K562 (cell line): ENCODE data around the gene NELL1. TPM values are rescaled to one million over a fixed set of nuclear protein-coding genes. Genes with fewer than 3 reads are reported as not detected.

Source experiments
- ATAC-seq: fragments of 200-7000 bp; cut with Tn5 transposase; 3 replicates; pipeline ENCODE4 v1.9.1; 2020; ENCODE audit warnings: moderate library complexity
- BruUV-seq: library from RNA; stranded (reverse); fragments of 400-500 nt; replicated peaks from 2 replicates; lab custom pipeline; 2021; lab: Mats Ljungman, UMichigan
- CTCF ChIA-PET: fragments of 300-600 bp; formaldehyde crosslinking; extraction: SDS; loops from one replicate; lab custom pipeline; 2021; ENCODE audit warnings: low intra/inter-chr PET ratio; lab: Yijun Ruan, JAX
- POLR2A ChIA-PET: fragments of 300-600, 350-650 bp; sonication (Branson Sonifier 250); formaldehyde crosslinking; extraction: SDS; loops from one replicate; lab custom pipeline; 2021; ENCODE audit warnings: antibody characterized with exemption, inconsistent platforms; lab: Yijun Ruan, JAX
- DNase-seq, 4 experiments: peaks; one replicate each; pipeline versions ENCODE4 v3.0.0 to v3.0.0-alpha.2; 2011 to 2018; ENCODE audit warnings: low spot score in 3 of 4, mixed read lengths in 3 of 4; ENCODE audit errors: extremely low read depth in 1 of 4
- FAIRE-seq: peaks from 2 replicates; lab custom pipeline; 2011; peaks lifted over from hg19 to GRCh38; lab: Jason Lieb, UNC
- H2AFZ ChIP-seq: 2 replicates; pipeline ENCODE4 v1.6.0; 2011; ENCODE audit warnings: low read depth, low read length, control low read depth, inconsistent platforms
- H3K27ac ChIP-seq: fragments of 200-600 bp; 3 replicates; pipeline ENCODE4 v1.8.0; 2011; ENCODE audit warnings: low read depth, mild to moderate bottlenecking, control low read depth, inconsistent platforms, low read length, moderate library complexity, mixed read lengths; ENCODE audit errors: extremely low read depth
- H3K27me3 ChIP-seq, 2 experiments: fragments of 300-600 bp in 1 of 2; 2 replicates in 1 of 2; 3 replicates in 1 of 2; pipeline versions ENCODE4 v1.6.0 to v1.8.0; 2011; ENCODE audit warnings: inconsistent platforms in 2 of 2, low read length in 2 of 2, mild to moderate bottlenecking in 1 of 2, mixed read lengths in 1 of 2, moderate library complexity in 1 of 2; ENCODE audit not compliant: control insufficient read depth in 2 of 2, insufficient read depth in 2 of 2
- H3K36me3 ChIP-seq: fragments of 300-600 bp; 3 replicates; pipeline ENCODE4 v1.8.0; 2011; ENCODE audit warnings: mild to moderate bottlenecking, low read length, inconsistent platforms; ENCODE audit not compliant: control insufficient read depth, insufficient read depth
- H3K4me1 ChIP-seq, 2 experiments: fragments of 200-600 bp in 1 of 2; replicated peaks in 1 of 2; 2 replicates in 1 of 2; 3 replicates in 1 of 2; pipeline versions ENCODE4 v1.5.1 to v1.8.0; 2011; ENCODE audit warnings: inconsistent platforms in 2 of 2, low read length in 2 of 2, mild to moderate bottlenecking in 1 of 2, mixed read lengths in 1 of 2, moderate library complexity in 1 of 2; ENCODE audit not compliant: control insufficient read depth in 2 of 2, insufficient read depth in 2 of 2
- H3K4me2 ChIP-seq: 2 replicates; pipeline ENCODE4 v1.6.1; 2011; ENCODE audit warnings: low read length, control low read depth, inconsistent platforms, mixed read lengths; ENCODE audit not compliant: insufficient read depth
- H3K4me3 ChIP-seq: fragments of 200-600 bp; sonication (generic), shearing (Covaris generic); 2 replicates; pipeline ENCODE4 v1.5.1; 2016; ENCODE audit warnings: control low read depth, inconsistent platforms
- H3K79me2 ChIP-seq: fragments of 200-600 bp; 3 replicates; pipeline ENCODE4 v1.8.0; 2011; ENCODE audit warnings: low read length, inconsistent platforms; ENCODE audit not compliant: control insufficient read depth, insufficient read depth
- H3K9ac ChIP-seq, 2 experiments: 2 replicates each; pipeline versions ENCODE4 v1.6.0 to v1.6.1; 2011; ENCODE audit warnings: low read depth in 2 of 2, low read length in 2 of 2, control low read depth in 1 of 2, inconsistent platforms in 1 of 2, mild to moderate bottlenecking in 1 of 2, mixed read lengths in 1 of 2; ENCODE audit not compliant: insufficient read depth in 1 of 2
- H3K9me1 ChIP-seq: one replicate; pipeline ENCODE4 v1.6.0; 2011; ENCODE audit warnings: inconsistent platforms, mild to moderate bottlenecking, low read length, moderate library complexity; ENCODE audit not compliant: control insufficient read depth, insufficient read depth
- H3K9me3 ChIP-seq: replicated peaks from 2 replicates; pipeline ENCODE4 v1.5.1; 2011; ENCODE audit warnings: low read depth, low read length, inconsistent platforms; ENCODE audit not compliant: control insufficient read depth, insufficient read depth
- H4K20me1 ChIP-seq: replicated peaks from 2 replicates; pipeline ENCODE4 v1.6.1; 2011; ENCODE audit warnings: low read length, inconsistent platforms, mixed read lengths; ENCODE audit not compliant: control insufficient read depth, insufficient read depth
- ARID3A ChIP-seq: IDR thresholded peaks from 2 replicates; pipeline ENCODE4 v1.6.1; 2012; ENCODE audit warnings: low read depth, low read length, improper control_type of control experiment, borderline replicate concordance
- FOXP1 ChIP-seq: sonication (generic); formaldehyde crosslinking; IDR thresholded peaks from 2 replicates; pipeline ENCODE4 v1.8.0; 2022; ENCODE audit warnings: mild to moderate bottlenecking, missing genetic modification reagents
- MAX ChIP-seq: sonication (generic); formaldehyde crosslinking; IDR thresholded peaks from 2 replicates; pipeline ENCODE4 v1.9.0; 2022; ENCODE audit warnings: mild to moderate bottlenecking, missing genetic modification reagents
- NFE2L1 ChIP-seq: fragments of 450-650 bp; IDR thresholded peaks from 2 replicates; pipeline ENCODE4 v1.6.1; 2016; ENCODE audit warnings: missing genetic modification characterization, low read depth, mild to moderate bottlenecking, missing compliant biosample characterization, moderate library complexity, borderline replicate concordance
- POLR2A ChIP-seq: fragments of 450-650 bp; conservative IDR thresholded peaks from 2 replicates; pipeline ENCODE4 v1.6.1; 2016
- USF2 ChIP-seq: sonication (generic); formaldehyde crosslinking; IDR thresholded peaks from 2 replicates; pipeline ENCODE4 v1.5.0; 2020; ENCODE audit warnings: missing genetic modification reagents
- XRCC5 ChIP-seq: fragments of 200-400 bp; formaldehyde crosslinking; IDR thresholded peaks from 2 replicates; pipeline ENCODE4 v1.6.1; 2017; ENCODE audit warnings: low read depth, mild to moderate bottlenecking, low read length
- YBX1 ChIP-seq: fragments of 450-650 bp; IDR thresholded peaks from 2 replicates; pipeline ENCODE4 v1.7.1; 2016; ENCODE audit warnings: mild to moderate bottlenecking
- ZNF12 ChIP-seq: sonication (generic); formaldehyde crosslinking; IDR thresholded peaks from 2 replicates; pipeline ENCODE4 v1.4.0; 2020; ENCODE audit warnings: mild to moderate bottlenecking, missing genetic modification reagents
- ZNF133 ChIP-seq: fragments of 250-450 bp; sonication (Bioruptor Pico); IDR thresholded peaks from 2 replicates; pipeline ENCODE4 v1.4.0; 2020; ENCODE audit warnings: mild to moderate bottlenecking
- ZNF431 ChIP-seq: sonication (generic); formaldehyde crosslinking; IDR thresholded peaks from 2 replicates; pipeline ENCODE4 v1.8.0; 2022; ENCODE audit warnings: mild to moderate bottlenecking, missing genetic modification reagents
- ZNF785 ChIP-seq: fragments of 250-450 bp; sonication (Bioruptor Pico); IDR thresholded peaks from 2 replicates; pipeline ENCODE4 v1.4.0; 2020; ENCODE audit warnings: mild to moderate bottlenecking
- WGBS: fragments of 100-300 bp; shearing (Covaris generic); methylation state at CpG from one replicate; pipeline ENCODE4 v1.1.6; 2016; ENCODE audit warnings: low coverage, mixed read lengths; ENCODE audit not compliant: insufficient coverage; ENCODE audit errors: missing lambda C conversion rate; 5-methylcytosine and 5-hydroxymethylcytosine counted together
- in situ Hi-C: fragments of 300-500 bp; cut with MboI; formaldehyde crosslinking; loops from 4 replicates; pipeline ENCODE4 v1.15.0; 2018; ENCODE audit warnings: inconsistent platforms, mixed read lengths
- intact Hi-C: fragments of 100-400 bp; cut with micrococcal nuclease; formaldehyde crosslinking; loops from 2 replicates; pipeline ENCODE4 v1.14.2; 2022
- polyA plus RNA-seq, 8 experiments: library from polyadenylated mRNA; depleted of rRNA in 4 of 8; stranded (reverse) in 5 of 8; unstranded in 3 of 8; fragments of >200 nt; fragmentation: Nextera tagmentation in 2 of 8; fragmentation: Illumina TruSeq in 1 of 8; extraction: Ambion mirVana in 2 of 8; extraction: Trizol in 1 of 8; gene quantifications; 2 replicates each; pipeline versions ENCODE4 v1.2.1 to v1.2.3, GENCODE V29; 2011 to 2014; ENCODE audit warnings: inconsistent platforms in 1 of 8, missing spikeins in 1 of 8
- total RNA-seq, 7 experiments: library from RNA; depleted of rRNA in 6 of 7; stranded (reverse); fragments of >200 nt in 6 of 7; fragmentation: Illumina TruSeq in 2 of 7; extraction: Trizol in 2 of 7; gene quantifications; 2 replicates each; pipeline versions ENCODE4 v1.2.1 to v1.2.3, GENCODE V29; 2011 to 2021; ENCODE audit warnings: low replicate concordance in 1 of 7
- TF ChIP-seq, protein P1 (sequence below): conservative IDR thresholded peaks from 2 replicates; pipeline ENCODE4 v1.6.1; 2011; ENCODE audit warnings: low read depth, mild to moderate bottlenecking, low read length; ENCODE audit not compliant: control insufficient read depth
- TF ChIP-seq, protein P2 (sequence below): fragments of 250-450 bp; sonication (Bioruptor Pico); IDR thresholded peaks from 2 replicates; pipeline ENCODE4 v1.9.0; 2021; ENCODE audit warnings: mild to moderate bottlenecking

Gene NELL1
- total and polyA plus RNA-seq, 9 of the 15 experiments (the other 6 are each of a cell fraction or from before 2014, with no cell fraction given): not detected

DNA sequence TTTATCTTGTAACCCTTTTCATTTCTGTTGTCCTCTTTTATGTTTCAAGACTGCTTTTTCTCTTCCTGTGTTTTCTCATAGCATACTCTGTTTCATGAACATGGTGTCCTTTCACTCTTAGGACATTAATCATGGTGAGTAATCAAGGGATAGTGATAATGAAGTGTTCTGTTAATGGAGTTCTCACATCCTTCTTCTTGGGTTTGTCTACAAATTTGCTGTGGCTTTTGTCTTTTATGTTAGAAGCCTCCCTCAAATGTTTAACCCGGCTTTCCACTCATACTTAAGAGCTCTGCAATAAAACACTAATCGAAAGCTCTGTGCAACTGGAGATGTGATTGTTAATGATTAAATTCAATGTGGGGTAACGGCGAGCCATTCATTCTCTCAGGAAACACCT lies 593.6 kb downstream of the NELL1 start:
- no TSS peak for BruUV-seq
- in situ Hi-C loops (no loop called here), intact Hi-C loops (no loop called here)
- Histone ChIP-seq H3K9ac (no peak overlapping the region), H2AFZ (no peak overlapping the region), H4K20me1 (no peaks in the 10 kb centered on the region), H3K27me3 (no peaks in the 10 kb centered on the region), H3K9me1 (no peaks in the 10 kb centered on the region), H3K79me2 (no peaks in the 10 kb centered on the region), H3K4me2 (no peak overlapping the region), H3K4me1 (no peaks in the 10 kb centered on the region), H3K27ac (no peak overlapping the region), H3K36me3 (no peaks in the 10 kb centered on the region), H3K9me3 (no peaks in the 10 kb centered on the region), H3K4me3 (no peak overlapping the region)
- CTCF ChIA-PET: no interaction called here
- DNase-seq (no peak), ATAC-seq (no peak), FAIRE-seq (no peak)
- TF ChIP-seq USF2 (CRISPR knock-in tag) (no peak), YBX1 (no peak), FOXP1 (no peak)
- POLR2A ChIA-PET: no interaction called here
- 0% methylated on average over 4 of the region's 4 CpGs for whole genome bisulfite sequencing

DNA sequence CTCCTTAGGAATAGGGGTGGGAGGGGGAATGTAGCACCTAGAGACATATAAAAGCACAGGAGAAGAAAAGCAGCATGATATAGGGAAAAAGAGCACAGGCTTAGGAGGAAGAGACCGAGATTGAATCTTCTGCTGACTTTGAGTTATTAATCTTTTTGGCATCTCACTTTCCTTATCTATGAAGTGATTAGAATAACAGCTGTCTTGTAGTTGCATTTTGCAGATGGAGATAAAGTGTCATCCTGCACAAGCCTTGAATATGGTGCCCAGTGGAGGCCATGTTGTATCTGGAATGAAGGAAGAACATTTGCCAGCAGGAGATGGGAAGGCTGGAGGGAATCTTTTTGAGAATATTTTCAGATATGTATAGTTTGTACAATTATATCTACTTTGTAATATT lies 594.7 kb downstream of the NELL1 start:
- ChIA-PET CTCF (no interaction called here), POLR2A (no interaction called here)
- Histone ChIP-seq H3K4me2 (no peak overlapping the region), H3K36me3 (no peaks in the 10 kb centered on the region), H3K9me3 (no peaks in the 10 kb centered on the region), H3K9me1 (no peaks in the 10 kb centered on the region), H3K9ac (no peak overlapping the region), H3K27me3 (no peaks in the 10 kb centered on the region), H4K20me1 (no peaks in the 10 kb centered on the region), H3K79me2 (no peaks in the 10 kb centered on the region), H3K4me3 (no peak overlapping the region), H3K4me1 (no peaks in the 10 kb centered on the region), H3K27ac (no peak overlapping the region), H2AFZ (no peak overlapping the region)
- WGBS: 0% methylated on average over 1 of the region's 1 CpG
- no TSS peak for BruUV-seq
- in situ Hi-C loops: no loop called here
- ATAC-seq (no peak), DNase-seq (no peak), FAIRE-seq (no peak)
- intact Hi-C loops: no loop called here
- TF ChIP-seq ZNF431 (CRISPR knock-in tag) (no peak), NFE2L1 (tag) (no peak), ZNF785 (CRISPR knock-in tag) (no peak), ZNF12 (no peak), ARID3A (no peak), MAX (CRISPR knock-in tag) (no peak), XRCC5 (no peak), ZNF133 (CRISPR knock-in tag) (no peak), POLR2A (no peak)
- TF ChIP-seq, protein P1, sequence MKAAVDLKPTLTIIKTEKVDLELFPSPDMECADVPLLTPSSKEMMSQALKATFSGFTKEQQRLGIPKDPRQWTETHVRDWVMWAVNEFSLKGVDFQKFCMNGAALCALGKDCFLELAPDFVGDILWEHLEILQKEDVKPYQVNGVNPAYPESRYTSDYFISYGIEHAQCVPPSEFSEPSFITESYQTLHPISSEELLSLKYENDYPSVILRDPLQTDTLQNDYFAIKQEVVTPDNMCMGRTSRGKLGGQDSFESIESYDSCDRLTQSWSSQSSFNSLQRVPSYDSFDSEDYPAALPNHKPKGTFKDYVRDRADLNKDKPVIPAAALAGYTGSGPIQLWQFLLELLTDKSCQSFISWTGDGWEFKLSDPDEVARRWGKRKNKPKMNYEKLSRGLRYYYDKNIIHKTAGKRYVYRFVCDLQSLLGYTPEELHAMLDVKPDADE: no peak
- TF ChIP-seq, protein P2, sequence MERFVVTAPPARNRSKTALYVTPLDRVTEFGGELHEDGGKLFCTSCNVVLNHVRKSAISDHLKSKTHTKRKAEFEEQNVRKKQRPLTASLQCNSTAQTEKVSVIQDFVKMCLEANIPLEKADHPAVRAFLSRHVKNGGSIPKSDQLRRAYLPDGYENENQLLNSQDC (CRISPR knock-in tag): no peak
